AG04449 (cell line): ENCODE measurements around the gene ELOVL4.

Experiments used
- CTCF ChIA-PET: fragments of 350-600 bp; formaldehyde crosslinking; extraction: SDS; loops from one replicate; lab custom pipeline; 2021; ENCODE audit warnings: antibody characterized with exemption; lab: Yijun Ruan, JAX
- POLR2A ChIA-PET: fragments of 400-600, 350-600 bp; formaldehyde crosslinking; extraction: SDS; loops from one replicate; lab custom pipeline; 2020; ENCODE audit warnings: antibody characterized with exemption, inconsistent platforms; lab: Yijun Ruan, JAX
- DNase-seq: peaks from one replicate; pipeline ENCODE4 v3.0.0-alpha.2; 2010; ENCODE audit warnings: low read depth, low spot score
- H3K4me3 ChIP-seq: 2 replicates; pipeline ENCODE4 v1.5.1; 2011; ENCODE audit warnings: low read depth, mild to moderate bottlenecking, control low read depth, low read length
- TF ChIP-seq, protein P1 (sequence below): IDR thresholded peaks from one replicate; pipeline ENCODE4 v1.5.1; 2011; ENCODE audit warnings: mild to moderate bottlenecking, moderate library complexity, low read length, control low read depth, inconsistent platforms; ENCODE audit not compliant: insufficient read depth; ENCODE audit errors: missing control alignments

ELOVL4 gene

DNA sequence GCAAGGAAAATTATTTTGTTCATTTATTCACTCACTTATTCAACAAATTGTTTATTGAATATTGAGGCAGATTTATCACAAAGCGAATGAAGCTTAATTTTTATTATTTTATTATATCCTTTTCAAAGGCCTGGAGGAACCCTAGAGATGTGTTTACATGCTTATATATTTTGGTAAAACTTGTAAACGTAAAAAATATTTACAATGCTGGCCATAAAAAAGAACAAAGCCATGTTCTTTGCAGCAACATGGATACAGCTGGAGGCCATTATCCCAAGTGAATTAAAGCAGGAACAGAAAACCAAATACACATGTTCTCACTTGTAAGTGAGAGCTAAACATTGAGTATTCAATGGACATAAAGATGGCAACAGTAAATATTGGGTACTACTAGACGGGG lies 58.8 kb downstream of the ELOVL4 start:
- TF ChIP-seq, protein P1, sequence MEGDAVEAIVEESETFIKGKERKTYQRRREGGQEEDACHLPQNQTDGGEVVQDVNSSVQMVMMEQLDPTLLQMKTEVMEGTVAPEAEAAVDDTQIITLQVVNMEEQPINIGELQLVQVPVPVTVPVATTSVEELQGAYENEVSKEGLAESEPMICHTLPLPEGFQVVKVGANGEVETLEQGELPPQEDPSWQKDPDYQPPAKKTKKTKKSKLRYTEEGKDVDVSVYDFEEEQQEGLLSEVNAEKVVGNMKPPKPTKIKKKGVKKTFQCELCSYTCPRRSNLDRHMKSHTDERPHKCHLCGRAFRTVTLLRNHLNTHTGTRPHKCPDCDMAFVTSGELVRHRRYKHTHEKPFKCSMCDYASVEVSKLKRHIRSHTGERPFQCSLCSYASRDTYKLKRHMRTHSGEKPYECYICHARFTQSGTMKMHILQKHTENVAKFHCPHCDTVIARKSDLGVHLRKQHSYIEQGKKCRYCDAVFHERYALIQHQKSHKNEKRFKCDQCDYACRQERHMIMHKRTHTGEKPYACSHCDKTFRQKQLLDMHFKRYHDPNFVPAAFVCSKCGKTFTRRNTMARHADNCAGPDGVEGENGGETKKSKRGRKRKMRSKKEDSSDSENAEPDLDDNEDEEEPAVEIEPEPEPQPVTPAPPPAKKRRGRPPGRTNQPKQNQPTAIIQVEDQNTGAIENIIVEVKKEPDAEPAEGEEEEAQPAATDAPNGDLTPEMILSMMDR = no peak
- no peak overlapping the region for H3K4me3 ChIP-seq
- no peak for DNase-seq
- ChIA-PET POLR2A (no interaction called here), CTCF (interaction anchor here (1.3 to 2.4 kb wide), 2 partner anchors 17 to 19 kb away, joined by 3 to 7 read pairs; no protein-coding TSS in a partner anchor)

DNA sequence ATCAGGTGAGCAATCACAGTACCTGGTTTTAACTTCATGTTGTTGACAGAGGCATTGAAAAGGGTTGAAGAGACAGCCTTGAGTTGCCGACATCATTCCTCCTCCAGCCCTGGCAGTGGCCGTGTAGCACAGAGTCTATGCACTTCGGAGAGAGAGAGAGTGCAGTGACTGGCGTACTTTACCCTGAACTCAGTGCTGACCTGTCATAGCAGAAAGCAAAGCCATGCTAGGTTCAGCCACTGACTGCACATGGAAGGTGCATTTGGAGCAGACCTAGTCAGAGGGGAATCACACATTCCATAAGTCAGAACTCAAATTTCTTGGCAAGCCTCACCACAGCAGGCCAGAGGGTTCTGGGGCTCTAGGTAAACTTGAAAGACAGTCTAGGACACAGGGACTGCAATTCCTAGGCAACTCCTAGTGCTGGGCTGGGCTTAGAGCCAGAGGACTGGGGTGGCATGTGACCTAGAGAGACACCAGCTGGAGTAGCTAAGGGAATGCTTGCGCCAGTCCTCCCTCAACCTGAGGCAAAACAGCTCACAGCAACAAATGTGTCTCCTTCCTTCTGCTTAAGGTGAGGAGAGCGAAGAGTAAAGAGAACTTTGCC lies 69.1 kb downstream of the ELOVL4 start:
- POLR2A ChIA-PET = no interaction called here
- no peak for DNase-seq
- TF ChIP-seq, protein P1 = no peak
- no peak overlapping the region for H3K4me3 ChIP-seq
- CTCF ChIA-PET = interaction anchor here (3.8 kb wide), 1 partner anchor 8 kb away, joined by 11 read pairs; no protein-coding TSS in a partner anchor

DNA sequence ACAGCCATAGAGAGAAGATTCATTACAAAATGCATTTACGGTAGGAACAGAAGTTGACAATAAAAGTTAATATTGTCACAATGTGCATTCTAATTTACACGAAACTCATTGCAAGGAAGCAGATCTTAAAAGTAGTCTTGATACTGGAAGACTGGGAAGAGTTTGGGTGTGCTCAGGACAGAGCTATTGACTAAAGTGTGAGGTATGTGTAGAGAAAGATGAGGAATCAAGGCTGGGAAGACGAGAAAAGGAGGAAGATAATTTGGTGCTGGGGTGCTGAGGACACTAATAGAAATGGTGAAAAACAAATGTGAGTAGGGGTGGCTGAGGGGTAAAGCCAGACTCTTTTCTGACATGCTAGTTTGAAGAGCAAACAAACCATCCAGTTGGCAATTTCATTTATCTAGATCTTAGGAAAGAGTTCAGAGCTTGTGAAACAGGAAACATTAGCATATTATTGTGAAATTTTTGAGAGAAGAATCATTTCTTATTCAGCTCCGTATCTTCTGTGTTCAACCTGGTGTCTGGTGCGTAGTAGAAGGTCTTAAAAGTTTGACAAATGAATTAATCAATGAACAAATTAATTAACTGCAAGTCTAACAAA lies 72.7 kb downstream of the ELOVL4 start:
- no peak for DNase-seq
- ChIA-PET POLR2A (no interaction called here), CTCF (no interaction called here)
- TF ChIP-seq, protein P1 = no peak
- H3K4me3 ChIP-seq = no peak overlapping the region

DNA sequence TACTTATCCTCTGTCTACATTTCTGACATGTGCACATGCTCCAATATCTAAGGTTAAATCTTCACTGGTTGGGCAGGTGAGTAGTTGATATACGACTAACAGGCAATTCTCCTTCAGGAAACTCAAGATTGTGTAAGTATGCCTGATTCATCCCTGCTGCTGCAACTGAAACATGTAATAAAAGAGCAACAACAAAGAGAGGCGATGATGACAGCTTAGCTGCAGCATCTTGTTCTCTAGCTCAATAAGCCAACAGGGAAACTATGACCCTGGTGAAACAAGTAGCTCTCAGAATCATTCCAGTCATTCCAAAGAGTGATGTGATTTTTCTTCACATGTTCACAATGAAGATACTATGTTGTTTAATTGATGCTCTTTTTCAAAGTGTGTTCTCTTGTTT lies 74.4 kb downstream of the ELOVL4 start:
- TF ChIP-seq, protein P1 = no peak
- no peak overlapping the region for H3K4me3 ChIP-seq
- POLR2A ChIA-PET = no interaction called here
- CTCF ChIA-PET = interaction anchor here (1.2 to 1.3 kb wide), 2 partner anchors 76 to 221 kb away, joined by 3 read pairs; no protein-coding TSS in a partner anchor
- DNase-seq = peak; percentile 56

DNA sequence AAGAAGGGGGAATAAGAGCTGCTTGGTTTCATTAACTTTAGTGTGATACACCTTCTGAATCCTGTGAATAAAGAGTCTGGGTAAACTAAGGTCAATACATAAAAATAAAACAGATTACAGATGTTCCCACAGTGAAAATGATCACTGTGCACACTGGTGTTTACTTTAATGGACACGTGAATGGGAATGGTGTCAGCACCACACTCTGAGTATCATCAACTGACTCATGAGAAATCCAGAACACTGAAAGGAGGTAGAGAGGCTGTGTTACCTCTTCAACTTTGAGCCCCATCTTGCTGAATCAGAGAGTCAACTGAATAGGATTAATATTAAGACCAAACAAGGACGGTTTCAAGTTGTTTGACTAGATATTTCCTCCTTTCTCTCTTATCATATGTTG lies 75.0 kb downstream of the ELOVL4 start:
- TF ChIP-seq, protein P1 = no peak
- no peak overlapping the region for H3K4me3 ChIP-seq
- no peak for DNase-seq
- POLR2A ChIA-PET = no interaction called here
- CTCF ChIA-PET = interaction anchor here (1.2 to 1.8 kb wide), 2 partner anchors 9 to 17 kb away, joined by 3 to 4 read pairs; no protein-coding TSS in a partner anchor

DNA sequence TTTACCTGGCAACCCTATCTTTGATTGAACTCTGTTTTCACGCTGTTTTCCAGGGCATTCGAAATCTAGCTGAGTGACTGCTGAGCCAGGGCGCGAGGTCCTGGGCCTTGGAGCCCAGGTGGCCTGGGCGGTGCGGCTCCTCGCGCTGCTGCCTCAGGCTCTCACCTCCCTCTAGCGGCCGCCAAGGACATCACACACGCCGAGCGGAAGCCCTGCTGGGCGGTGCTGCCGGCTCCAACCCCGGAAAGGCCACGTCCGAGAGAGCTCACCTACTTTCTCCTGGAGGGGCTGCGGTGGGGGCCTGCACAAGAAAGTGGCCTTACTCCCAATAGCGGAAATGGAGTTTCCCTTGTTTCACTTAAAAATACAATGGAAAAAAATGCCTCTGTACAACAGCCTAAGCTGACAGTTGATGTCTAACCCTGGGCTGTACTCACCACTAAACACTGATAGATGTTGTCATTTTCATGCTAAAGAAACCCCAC lies 77.7 kb downstream of the ELOVL4 start:
- H3K4me3 ChIP-seq = no peak overlapping the region
- no peak for DNase-seq
- ChIA-PET POLR2A (no interaction called here), CTCF (interaction anchor here (0.5 to 4.8 kb wide), 36 partner anchors 10 to 387 kb away, joined by 3 to 89 read pairs (median 4); no protein-coding TSS in a partner anchor)
- TF ChIP-seq, protein P1 = peak; percentile 99
